Measurements from ENCODE around the gene RBMS1. TPM values are rescaled to one million over a fixed set of nuclear protein-coding genes. Genes with fewer than 3 reads are reported as not detected.
"Not testable (repeated sequence)": the region's sequence is repeated elsewhere in the genome, so short reads cannot be mapped to it uniquely, and the experiment has no call there.

Gene RBMS1
- total RNA-seq, 1 donor, result 121 TPM

- TF ChIP-seq, protein P1, sequence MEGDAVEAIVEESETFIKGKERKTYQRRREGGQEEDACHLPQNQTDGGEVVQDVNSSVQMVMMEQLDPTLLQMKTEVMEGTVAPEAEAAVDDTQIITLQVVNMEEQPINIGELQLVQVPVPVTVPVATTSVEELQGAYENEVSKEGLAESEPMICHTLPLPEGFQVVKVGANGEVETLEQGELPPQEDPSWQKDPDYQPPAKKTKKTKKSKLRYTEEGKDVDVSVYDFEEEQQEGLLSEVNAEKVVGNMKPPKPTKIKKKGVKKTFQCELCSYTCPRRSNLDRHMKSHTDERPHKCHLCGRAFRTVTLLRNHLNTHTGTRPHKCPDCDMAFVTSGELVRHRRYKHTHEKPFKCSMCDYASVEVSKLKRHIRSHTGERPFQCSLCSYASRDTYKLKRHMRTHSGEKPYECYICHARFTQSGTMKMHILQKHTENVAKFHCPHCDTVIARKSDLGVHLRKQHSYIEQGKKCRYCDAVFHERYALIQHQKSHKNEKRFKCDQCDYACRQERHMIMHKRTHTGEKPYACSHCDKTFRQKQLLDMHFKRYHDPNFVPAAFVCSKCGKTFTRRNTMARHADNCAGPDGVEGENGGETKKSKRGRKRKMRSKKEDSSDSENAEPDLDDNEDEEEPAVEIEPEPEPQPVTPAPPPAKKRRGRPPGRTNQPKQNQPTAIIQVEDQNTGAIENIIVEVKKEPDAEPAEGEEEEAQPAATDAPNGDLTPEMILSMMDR (IDR thresholded peaks at IDR 0.05; ENCODE audit: insufficient read depth, low read depth, low read length), result no peak
- no peak overlapping the region for H3K4me3 ChIP-seq (ENCODE audit: low read depth, low read length)
- DNase-seq (ENCODE audit: low read depth), result peak; percentile 58
Measured at GRCh38 chr2:160368988-160369930, 124.3 kb downstream of the RBMS1 start.

- no peak overlapping the region for H3K4me3 ChIP-seq (ENCODE audit: low read depth, low read length)
- peak; percentile 99 for DNase-seq (ENCODE audit: low read depth)
- TF ChIP-seq, protein P1 (IDR thresholded peaks at IDR 0.05; ENCODE audit: insufficient read depth, low read depth, low read length), result no peak
Measured at GRCh38 chr2:160367887-160368286, 125.7 kb downstream of the RBMS1 start.

DNA sequence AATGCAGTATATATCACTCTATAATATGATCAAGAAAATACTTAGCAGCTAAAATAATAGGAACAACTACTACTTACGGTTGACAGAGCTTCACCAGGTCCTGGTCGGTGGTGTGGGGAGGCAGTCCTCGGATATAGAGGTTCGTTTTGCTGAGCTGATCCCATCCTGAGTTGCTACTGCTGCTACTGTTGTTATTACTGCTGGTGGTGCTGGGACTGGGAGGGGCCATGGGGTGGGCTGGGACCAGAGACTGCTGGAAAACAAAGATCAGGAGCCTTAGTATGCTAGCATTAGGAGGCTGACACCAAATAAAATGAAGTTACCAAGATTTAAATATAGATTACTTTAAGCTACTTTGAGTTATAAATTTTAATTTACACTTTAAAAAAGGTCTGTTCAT lies 126.5 kb downstream of the RBMS1 start:
- not testable (repeated sequence) for H3K4me3 ChIP-seq (ENCODE audit: low read depth, low read length); DNase-seq (ENCODE audit: low read depth)

DNA sequence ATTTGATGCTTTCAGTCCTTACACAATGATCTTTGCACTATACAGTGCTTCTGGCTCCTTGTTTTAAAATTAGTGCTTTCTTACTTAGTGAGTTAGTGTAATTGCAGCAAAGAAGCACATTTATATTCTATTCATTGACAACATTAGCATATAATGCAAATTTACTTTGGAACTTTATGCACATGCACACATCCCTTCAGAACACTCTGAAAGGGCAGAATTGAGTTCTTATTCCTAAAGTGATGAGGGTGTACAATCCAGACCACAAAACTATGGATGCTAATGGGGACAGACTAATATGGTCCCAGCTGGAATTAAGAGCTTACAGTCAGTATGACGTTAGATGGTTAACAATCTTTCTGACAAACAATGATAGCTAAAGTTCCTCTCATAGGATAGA lies 127.1 kb downstream of the RBMS1 start:
- no peak for DNase-seq (ENCODE audit: low read depth)
- H3K4me3 ChIP-seq (ENCODE audit: low read depth, low read length), result no peak overlapping the region
- TF ChIP-seq, protein P1 (IDR thresholded peaks at IDR 0.05; ENCODE audit: insufficient read depth, low read depth, low read length), result no peak

DNA sequence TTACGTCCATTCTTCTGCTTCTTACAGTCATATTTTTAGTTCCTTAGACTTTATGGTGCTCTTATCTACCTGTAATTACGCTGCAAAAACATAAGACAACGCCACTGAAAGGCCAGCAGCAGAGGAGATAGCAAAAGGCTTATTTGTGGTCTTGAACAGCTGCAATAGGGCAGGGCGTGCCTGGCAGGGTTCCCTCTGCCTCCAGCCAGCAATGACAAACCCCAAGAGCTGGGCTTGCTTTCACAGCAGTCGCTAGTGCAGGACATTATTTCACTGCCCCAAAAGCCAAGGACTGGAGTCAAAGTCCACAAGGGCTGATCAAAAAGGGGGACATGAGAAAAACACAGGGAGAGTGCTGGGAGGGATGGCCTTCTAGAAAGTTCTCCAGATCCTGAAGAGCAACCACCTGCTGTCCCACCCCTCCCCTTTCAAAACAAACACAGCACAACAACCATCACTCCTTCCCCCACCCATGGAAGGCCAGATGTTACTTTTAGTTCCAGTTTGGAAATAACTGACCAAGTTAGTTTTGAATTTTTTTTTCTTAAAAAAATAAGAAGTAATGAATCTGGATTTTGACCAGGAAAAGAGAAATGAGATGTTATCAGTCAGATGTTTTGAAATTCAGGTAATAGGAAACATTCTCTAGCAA lies 127.8 kb downstream of the RBMS1 start:
- no peak overlapping the region for H3K4me3 ChIP-seq (ENCODE audit: low read depth, low read length)
- TF ChIP-seq, protein P1 (IDR thresholded peaks at IDR 0.05; ENCODE audit: insufficient read depth, low read depth, low read length), result no peak
- DNase-seq (ENCODE audit: low read depth), result peak; percentile 61

DNA sequence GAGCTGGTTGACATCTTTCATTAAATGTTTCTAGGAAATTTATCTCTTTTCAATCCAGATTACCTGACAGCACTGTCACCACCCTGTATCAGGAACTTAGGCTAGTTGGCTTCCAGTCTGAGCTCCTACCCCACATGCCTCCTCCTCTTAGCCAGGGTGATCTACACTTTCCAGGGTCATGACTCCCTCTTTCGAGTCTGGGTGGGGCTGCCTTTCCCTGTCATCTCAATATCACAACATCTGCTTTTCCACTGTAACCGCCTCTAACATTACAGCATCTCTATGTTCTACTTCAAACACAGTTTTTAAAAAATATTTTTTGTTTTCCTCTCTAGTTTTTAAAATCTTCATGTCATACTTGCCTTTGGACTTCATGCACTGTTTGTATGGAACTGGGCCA lies 129.2 kb downstream of the RBMS1 start:
- H3K4me3 ChIP-seq (ENCODE audit: low read depth, low read length), result no peak overlapping the region
- TF ChIP-seq, protein P1 (IDR thresholded peaks at IDR 0.05; ENCODE audit: insufficient read depth, low read depth, low read length), result no peak
- DNase-seq (ENCODE audit: low read depth), result peak; percentile 63

DNA sequence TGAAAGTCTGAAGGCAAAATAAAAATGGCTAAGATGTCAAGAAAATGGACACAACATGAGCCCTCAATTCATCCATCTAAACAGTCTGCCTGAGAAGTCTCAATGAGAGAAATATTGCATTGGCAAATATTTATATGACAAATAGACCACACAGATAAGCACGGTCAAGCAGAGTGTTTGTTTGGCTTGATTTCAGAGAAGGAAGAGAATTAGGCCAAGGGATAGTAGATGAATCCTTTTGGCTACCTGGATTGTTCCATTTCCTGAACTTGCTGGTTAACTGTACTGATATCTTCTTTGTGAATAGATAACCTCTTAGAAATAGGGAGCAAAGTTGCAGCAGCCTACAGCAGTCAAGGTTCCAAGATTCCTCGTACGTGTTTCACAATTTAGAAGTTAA lies 129.6 kb downstream of the RBMS1 start:
- peak; percentile 58 for DNase-seq (ENCODE audit: low read depth)
- TF ChIP-seq, protein P1 (IDR thresholded peaks at IDR 0.05; ENCODE audit: insufficient read depth, low read depth, low read length), result no peak
- no peak overlapping the region for H3K4me3 ChIP-seq (ENCODE audit: low read depth, low read length)

All from fibroblast of villous mesenchyme (primary cell).